A549 (cell line): ENCODE results near the gene DLG2. TPM values are rescaled to one million over a fixed set of nuclear protein-coding genes. Genes with fewer than 3 reads are reported as not detected.

ENCODE experiments used
- ATAC-seq, 2 experiments: fragments of 200-7000 bp in 1 of 2; fragments of >200 bp in 1 of 2; cut with Nextera tagmentation in 1 of 2; cut with Tn5 transposase in 1 of 2; 3 replicates each; pipeline versions ENCODE4 v1.8.0 to v1.9.1; 2018 to 2020; ENCODE audit warnings: mild to moderate bottlenecking in 1 of 2, moderate library complexity in 1 of 2
- CTCF ChIA-PET: fragments of 300-600 bp; sonication (Branson Sonifier 250); formaldehyde crosslinking; extraction: SDS; loops from one replicate; lab custom pipeline; 2021; ENCODE audit warnings: antibody characterized with exemption, inconsistent platforms; lab: Yijun Ruan, JAX
- POLR2A ChIA-PET: fragments of 350-600 bp; formaldehyde crosslinking; extraction: SDS; loops from one replicate; lab custom pipeline; 2021; ENCODE audit warnings: antibody characterized with exemption, inconsistent platforms; lab: Yijun Ruan, JAX
- DNase-seq, 2 experiments: peaks; one replicate each; pipeline versions ENCODE4 v3.0.0 to v3.0.0-alpha.2; 2011 to 2016; ENCODE audit warnings: low read depth in 1 of 2, low spot score in 1 of 2
- FAIRE-seq: peaks from 2 replicates; lab custom pipeline; 2011; peaks lifted over from hg19 to GRCh38; lab: Jason Lieb, UNC
- H3K27ac ChIP-seq, 2 experiments: fragments of >200 bp; sonication (Bioruptor Twin); formaldehyde crosslinking; 3 replicates each; pipeline ENCODE4 v1.5.1; 2016 to 2017
- H3K4me1 ChIP-seq: fragments of >200 bp; sonication (Bioruptor Twin); formaldehyde crosslinking; 3 replicates; pipeline ENCODE4 v1.6.1; 2016
- H3K4me2 ChIP-seq: fragments of >200 bp; sonication (Bioruptor Twin); formaldehyde crosslinking; 3 replicates; pipeline ENCODE4 v1.6.1; 2016
- H3K4me3 ChIP-seq: fragments of >200 bp; sonication (Bioruptor Twin); formaldehyde crosslinking; 3 replicates; pipeline ENCODE4 v1.5.1; 2016
- H3K9me3 ChIP-seq: fragments of >200 bp; sonication (Bioruptor Twin); formaldehyde crosslinking; 3 replicates; pipeline ENCODE4 v1.6.1; 2016
- BHLHE40 ChIP-seq: IDR thresholded peaks from 2 replicates; pipeline ENCODE4 v1.6.1; 2012; ENCODE audit warnings: low read depth, low read length, inconsistent platforms
- CBX2 ChIP-seq: fragments of 200-600 bp; sonication (generic); IDR thresholded peaks from 2 replicates; pipeline ENCODE4 v1.6.1; 2016; ENCODE audit warnings: low read depth, mild to moderate bottlenecking, borderline replicate concordance
- CEBPB ChIP-seq, 2 experiments: fragments of >200 bp in 1 of 2; sonication (Bioruptor Twin) in 1 of 2; formaldehyde crosslinking in 1 of 2; IDR thresholded peaks; 2 replicates each; pipeline ENCODE4 v1.6.1; 2012 to 2016
- CHD2 ChIP-seq: fragments of 150-350 bp; IDR thresholded peaks from 2 replicates; pipeline ENCODE4 v1.6.1; 2014; ENCODE audit warnings: low read length; ENCODE audit not compliant: partially characterized antibody
- CTCF ChIP-seq: fragments of >200 bp; sonication (Bioruptor Twin); formaldehyde crosslinking; IDR thresholded peaks from 3 replicates; pipeline ENCODE4 v1.5.1; 2016
- E2F6 ChIP-seq: IDR thresholded peaks from 2 replicates; pipeline ENCODE4 v1.6.1; 2012; ENCODE audit warnings: low read depth, borderline replicate concordance
- EHF ChIP-seq: fragments of 250-450 bp; sonication (Bioruptor Pico); IDR thresholded peaks from 2 replicates; pipeline ENCODE4 v1.5.0; 2020; ENCODE audit warnings: mild to moderate bottlenecking
- FOSB ChIP-seq: fragments of 250-450 bp; sonication (Bioruptor Pico); IDR thresholded peaks from 2 replicates; pipeline ENCODE4 v1.5.0; 2020; ENCODE audit warnings: mild to moderate bottlenecking, moderate library complexity
- FOXS1 ChIP-seq: fragments of 250-450 bp; sonication (Bioruptor Pico); IDR thresholded peaks from 2 replicates; pipeline ENCODE4 v1.5.0; 2020; ENCODE audit warnings: mild to moderate bottlenecking, moderate library complexity
- GATA3 ChIP-seq: IDR thresholded peaks from 2 replicates; pipeline ENCODE4 v1.6.1; 2012; ENCODE audit warnings: borderline replicate concordance
- HDAC2 ChIP-seq: fragments of 200-600 bp; sonication (generic); IDR thresholded peaks from 2 replicates; pipeline ENCODE4 v1.6.1; 2016
- JUNB ChIP-seq: fragments of >200 bp; sonication (Bioruptor Twin); formaldehyde crosslinking; IDR thresholded peaks from 2 replicates; pipeline ENCODE4 v1.6.1; 2016
- MAX ChIP-seq: IDR thresholded peaks from 2 replicates; pipeline ENCODE4 v1.6.1; 2012
- MAZ ChIP-seq: fragments of 150-350 bp; IDR thresholded peaks from 2 replicates; pipeline ENCODE4 v1.6.1; 2014; ENCODE audit warnings: antibody characterized with exemption, low read depth, low read length, borderline replicate concordance
- NPAS2 ChIP-seq: fragments of 250-450 bp; sonication (Bioruptor Pico); IDR thresholded peaks from 2 replicates; pipeline ENCODE4 v1.8.0; 2022; ENCODE audit warnings: mild to moderate bottlenecking, moderate library complexity, borderline replicate concordance
- PHF8 ChIP-seq: fragments of 200-600 bp; sonication (generic); IDR thresholded peaks from 2 replicates; pipeline ENCODE4 v1.6.1; 2016; ENCODE audit warnings: low read depth, mild to moderate bottlenecking, antibody characterized with exemption, moderate library complexity, borderline replicate concordance
- POLR2AphosphoS2 ChIP-seq: conservative IDR thresholded peaks from 2 replicates; pipeline ENCODE4 v1.6.1; 2012; ENCODE audit warnings: low read length, improper control_type of control experiment, inconsistent platforms
- RAD21 ChIP-seq, 2 experiments: fragments of >200 bp in 1 of 2; sonication (Bioruptor Twin) in 1 of 2; formaldehyde crosslinking in 1 of 2; IDR thresholded peaks in 1 of 2; conservative IDR thresholded peaks in 1 of 2; 2 replicates in 1 of 2; 3 replicates in 1 of 2; pipeline ENCODE4 v1.6.1; 2012 to 2018; ENCODE audit warnings: inconsistent platforms in 1 of 2
- RARB ChIP-seq: fragments of 250-450 bp; sonication (Bioruptor Pico); IDR thresholded peaks from 2 replicates; pipeline ENCODE4 v1.8.0; 2021; ENCODE audit warnings: mild to moderate bottlenecking, moderate library complexity
- RCOR1 ChIP-seq: fragments of 150-350 bp; IDR thresholded peaks from 2 replicates; pipeline ENCODE4 v1.6.1; 2014; ENCODE audit warnings: antibody characterized with exemption, low read length, low read depth
- ZFP36 ChIP-seq: fragments of 450-650 bp; IDR thresholded peaks from 2 replicates; pipeline ENCODE4 v1.6.1; 2014; ENCODE audit warnings: borderline replicate concordance; ENCODE audit not compliant: partially characterized antibody
- WGBS: methylation state at CpG from one replicate; pipeline ENCODE4 v1.1.6; 2017; ENCODE audit errors: missing lambda C conversion rate; 5-methylcytosine and 5-hydroxymethylcytosine counted together
- polyA plus RNA-seq, 4 experiments: library from polyadenylated mRNA; depleted of rRNA in 3 of 4; stranded (reverse); fragments of >200 nt; fragmentation: RNase III in 1 of 4; extraction: RNeasy Plus Mini Kit Qiagen cat#74134 plus additional on column Dnase treatment in 1 of 4; gene quantifications; 2 replicates in 3 of 4; 3 replicates in 1 of 4; pipeline ENCODE4 v1.2.3, GENCODE V29; 2011 to 2017
- TF ChIP-seq, protein P1 (sequence below): IDR thresholded peaks from 2 replicates; pipeline ENCODE4 v1.6.1; 2012
- TF ChIP-seq, protein P2 (sequence below): fragments of 450-650 bp; IDR thresholded peaks from 2 replicates; pipeline ENCODE4 v1.6.1; 2014; ENCODE audit warnings: antibody characterized with exemption

The DLG2 gene
- polyA plus RNA-seq, 2 of the 4 experiments (the other 2 are of a cell fraction), result 0.26 to 0.79 TPM

GRCh38 chr11:85582111-85582510 is 45.0 kb downstream of the DLG2 start:
- no peak overlapping the region for H3K27ac ChIP-seq
- FAIRE-seq (no peak), DNase-seq (no peak), ATAC-seq (no peak)
- H3K4me2 ChIP-seq, result no peak overlapping the region
- WGBS, result 48% methylated on average over 2 of the region's 2 CpGs
- no peak overlapping the region for H3K4me3 ChIP-seq
- ChIA-PET POLR2A (no interaction called here), CTCF (interaction anchor here (0.8 kb wide), 1 partner anchor 10 kb away, joined by 3 read pairs; no protein-coding TSS in a partner anchor)
- no peaks in the 10 kb centered on the region for H3K4me1 ChIP-seq
- H3K9me3 ChIP-seq, result no peaks in the 10 kb centered on the region
- no peak for TF ChIP-seq RCOR1
- TF ChIP-seq, protein P1, sequence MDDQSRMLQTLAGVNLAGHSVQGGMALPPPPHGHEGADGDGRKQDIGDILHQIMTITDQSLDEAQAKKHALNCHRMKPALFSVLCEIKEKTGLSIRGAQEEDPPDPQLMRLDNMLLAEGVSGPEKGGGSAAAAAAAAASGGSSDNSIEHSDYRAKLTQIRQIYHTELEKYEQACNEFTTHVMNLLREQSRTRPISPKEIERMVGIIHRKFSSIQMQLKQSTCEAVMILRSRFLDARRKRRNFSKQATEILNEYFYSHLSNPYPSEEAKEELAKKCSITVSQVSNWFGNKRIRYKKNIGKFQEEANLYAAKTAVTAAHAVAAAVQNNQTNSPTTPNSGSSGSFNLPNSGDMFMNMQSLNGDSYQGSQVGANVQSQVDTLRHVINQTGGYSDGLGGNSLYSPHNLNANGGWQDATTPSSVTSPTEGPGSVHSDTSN, result no peak
- no peak for TF ChIP-seq E2F6
- no peak for TF ChIP-seq EHF (CRISPR knock-in tag)
- TF ChIP-seq MAZ, result no peak
- no peak for TF ChIP-seq RARB
- TF ChIP-seq FOXS1 (CRISPR knock-in tag), result no peak
- no peak for TF ChIP-seq PHF8
- TF ChIP-seq MAX, result no peak
- TF ChIP-seq GATA3, result no peak
- no peak for TF ChIP-seq ZFP36
- TF ChIP-seq JUNB, result no peak
- TF ChIP-seq, protein P2, sequence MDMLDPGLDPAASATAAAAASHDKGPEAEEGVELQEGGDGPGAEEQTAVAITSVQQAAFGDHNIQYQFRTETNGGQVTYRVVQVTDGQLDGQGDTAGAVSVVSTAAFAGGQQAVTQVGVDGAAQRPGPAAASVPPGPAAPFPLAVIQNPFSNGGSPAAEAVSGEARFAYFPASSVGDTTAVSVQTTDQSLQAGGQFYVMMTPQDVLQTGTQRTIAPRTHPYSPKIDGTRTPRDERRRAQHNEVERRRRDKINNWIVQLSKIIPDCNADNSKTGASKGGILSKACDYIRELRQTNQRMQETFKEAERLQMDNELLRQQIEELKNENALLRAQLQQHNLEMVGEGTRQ, result no peak

DNA sequence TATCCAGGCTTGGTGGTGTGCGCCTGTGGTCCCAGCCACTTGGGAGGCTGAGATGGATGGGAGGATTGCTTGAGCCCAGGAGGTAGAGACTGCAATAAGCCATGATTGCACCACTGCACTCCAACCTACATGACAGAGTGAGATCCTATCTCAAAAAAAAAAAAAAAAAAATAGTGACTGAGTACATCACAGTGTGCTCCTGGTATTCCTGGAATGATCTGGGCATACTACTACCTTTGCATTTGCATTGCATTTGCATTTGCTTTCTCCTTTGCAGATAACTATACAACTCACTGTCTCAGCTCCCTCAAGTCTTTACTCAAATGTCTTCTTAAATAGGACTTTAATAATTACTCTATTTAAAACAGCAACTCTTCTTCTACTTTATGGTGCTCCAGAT is 51.8 kb downstream of the DLG2 start:
- CTCF ChIA-PET, result no interaction called here
- no peaks in the 10 kb centered on the region for H3K4me1 ChIP-seq
- H3K9me3 ChIP-seq, result no peaks in the 10 kb centered on the region; the same call in 2 of the 3 replicates
- DNase-seq (no peak), FAIRE-seq (no peak), ATAC-seq (no peak)
- TF ChIP-seq NPAS2, result no peak
- no peak overlapping the region for H3K4me2 ChIP-seq
- 88% methylated on average over 1 of the region's 1 CpG for WGBS
- H3K4me3 ChIP-seq, result no peak overlapping the region
- POLR2A ChIA-PET, result no interaction called here
- no peak overlapping the region for H3K27ac ChIP-seq

- ChIA-PET CTCF (no interaction called here), POLR2A (no interaction called here)
- H3K4me3 ChIP-seq, result no peak overlapping the region
- no peak overlapping the region for H3K4me2 ChIP-seq
- no peak for FAIRE-seq
- no peaks in the 10 kb centered on the region for H3K4me1 ChIP-seq
- ATAC-seq, result no peak
- TF ChIP-seq RARB (no peak), POLR2AphosphoS2 (no peak), CTCF (no peak), CEBPB (IDR thresholded peaks at IDR 0.05) (no peak), CBX2 (no peak), PHF8 (no peak), RAD21 (conservative IDR thresholded peaks at IDR 0.05 in 1 of 2, IDR thresholded peaks at IDR 0.05 in 1 of 2) (no peak), HDAC2 (no peak), NPAS2 (no peak), RCOR1 (no peak), FOSB (CRISPR knock-in tag) (no peak), BHLHE40 (no peak), CHD2 (no peak)
- no peak overlapping the region for H3K27ac ChIP-seq
- H3K9me3 ChIP-seq, result no peaks in the 10 kb centered on the region; the same call in 2 of the 3 replicates
- 19% methylated on average over 2 of the region's 2 CpGs for WGBS
- DNase-seq, result no peak
Measured at GRCh38 chr11:85572056-85572455, 55.1 kb downstream of the DLG2 start.
